ENCODE measurements around the gene ERCC1.

Gene ERCC1

GRCh38 chr19:45423589-45424190 is at the start of gene ERCC1:
Gene ERCC1 (minus strand): TSS chr19:45423917. CDS start chr19:45423374, 543 bp downstream.
- peak; percentile 91 for DNase-seq

GRCh38 chr19:45473367-45473681 is 49.6 kb upstream of the ERCC1 start:
- DNase-seq: no peak

- no peak for DNase-seq
Observed at GRCh38 chr19:45472563-45473366, 49.0 kb upstream of the ERCC1 start.

GRCh38 chr19:45471931-45472562 is 48.3 kb upstream of the ERCC1 start:
- no peak for DNase-seq

- DNase-seq: no peak
Observed at GRCh38 chr19:45471111-45471930, 47.6 kb upstream of the ERCC1 start.

- no peak for DNase-seq
Observed at GRCh38 chr19:45470762-45471081, 47.0 kb upstream of the ERCC1 start.

- DNase-seq: peak; percentile 74
Observed at GRCh38 chr19:45469945-45470761, 46.4 kb upstream of the ERCC1 start.

GRCh38 chr19:45469132-45469944 is 45.6 kb upstream of the ERCC1 start:
- DNase-seq: peak; percentile 81

- no peak for DNase-seq
Observed at GRCh38 chr19:45468803-45469131, 45.0 kb upstream of the ERCC1 start.

GRCh38 chr19:45468159-45468651 is 44.5 kb upstream of the ERCC1 start:
- peak; percentile 78 for DNase-seq

- peak; percentile 92 for DNase-seq
Observed at GRCh38 chr19:45467456-45468158, 43.9 kb upstream of the ERCC1 start, which contains the start of gene FOSB. Gene FOSB (plus strand): TSS chr19:45467996. CDS start chr19:45468587, 591 bp downstream.

GRCh38 chr19:45467115-45467455 is 43.4 kb upstream of the ERCC1 start:
- no peak for DNase-seq

GRCh38 chr19:45464852-45465441 is 41.2 kb upstream of the ERCC1 start:
- no peak for DNase-seq

GRCh38 chr19:45464274-45464673 is 40.6 kb upstream of the ERCC1 start:
- no peak for DNase-seq

GRCh38 chr19:45463241-45463640 is 39.5 kb upstream of the ERCC1 start:
- DNase-seq: no peak

GRCh38 chr19:45462174-45462573 is 38.5 kb upstream of the ERCC1 start:
- no peak for DNase-seq

- no peak for DNase-seq
Observed at GRCh38 chr19:45460807-45461347, 37.2 kb upstream of the ERCC1 start.

- DNase-seq: no peak
Observed at GRCh38 chr19:45457776-45458175, 34.1 kb upstream of the ERCC1 start.

GRCh38 chr19:45456500-45456815 is 32.7 kb upstream of the ERCC1 start:
- DNase-seq: no peak

All from T1000 (cell line).